ENCODE data around the gene MT1H. TPM values are rescaled to one million over a fixed set of nuclear protein-coding genes. Genes with fewer than 3 reads are reported as not detected.
A peak's percentile ranks its signal among the peaks of the same experiment; 100 is the strongest.
"Not testable (repeated sequence)": the region's sequence is repeated elsewhere in the genome, so short reads cannot be mapped to it uniquely, and the experiment has no call there.

MT1H gene
- total and polyA plus RNA-seq, 7 experiments from 2014 or later, result 1.6 TPM; not detected in 6

DNA sequence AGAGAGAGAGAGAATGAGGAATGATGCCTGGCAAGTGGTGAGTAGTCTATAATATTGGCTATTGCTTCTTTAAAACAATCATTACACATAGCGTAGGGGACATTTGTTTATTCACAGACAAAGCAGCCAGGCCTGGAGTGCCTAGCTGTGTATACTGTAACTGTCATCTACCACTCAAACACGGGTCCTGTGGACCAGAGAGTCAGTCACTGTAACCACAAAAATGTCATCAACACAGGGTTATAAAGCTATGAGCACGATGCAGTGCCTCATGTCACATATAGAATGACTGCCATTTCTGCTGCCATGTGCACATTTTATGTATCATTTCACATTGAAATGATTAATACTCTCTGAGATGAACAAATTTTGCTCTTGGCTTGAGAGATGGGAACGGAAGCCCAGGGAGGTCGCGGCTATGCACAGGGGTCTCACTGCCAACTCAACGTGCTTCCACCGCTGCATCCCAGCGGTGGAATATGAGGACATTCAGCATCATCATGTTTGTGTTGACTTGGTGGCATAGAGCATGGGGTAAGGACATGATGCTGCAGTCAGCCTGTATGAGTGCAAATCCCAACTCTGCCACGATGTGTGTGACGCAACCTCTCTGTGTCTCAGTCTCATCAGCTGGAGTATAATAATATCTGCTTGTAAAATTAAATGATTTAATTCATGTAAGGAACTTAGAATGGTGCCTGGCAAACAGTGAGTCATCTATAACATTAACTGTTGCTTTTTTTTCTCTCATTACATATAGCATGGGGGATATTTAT lies 3.3 kb downstream of the MT1H start:
- Histone ChIP-seq H3K27me3 (ENCODE audit: control insufficient read depth in 2 of 2, insufficient read depth in 2 of 2, low read length in 2 of 2) (peaks cover 0 to 21% of the 10 kb centered on the region in 2 donors), H3K36me3 (ENCODE audit: control insufficient read depth in 2 of 3, insufficient read depth in 3 of 3, low read length in 3 of 3) (no peaks in the 10 kb centered on the region), H3K9me3 (ENCODE audit: control insufficient read depth in 2 of 3, low read length in 3 of 3) (no peaks in the 10 kb centered on the region), H3K4me1 (ENCODE audit: control insufficient read depth in 2 of 2, insufficient read depth in 2 of 2, low read length in 2 of 2) (peaks cover 0 to 6% of the 10 kb centered on the region in 2 donors), H3K27ac (ENCODE audit: low read depth, low read length) (no peak overlapping the region), H3K4me3 (ENCODE audit: low read length) (no peak overlapping the region)
- H3K27me3 Mint-ChIP-seq, result peaks cover 36 to 68% (median 46%) of the 10 kb centered on the region in 5 donors
- peaks cover 7 to 48% (median 31%) of the 10 kb centered on the region in 7 donors for H3K4me1 Mint-ChIP-seq
- no peak for ATAC-seq
- no peak for DNase-seq
- H3K27ac Mint-ChIP-seq, result no peak overlapping the region
- POLR2A ChIA-PET, result interaction anchor here (0.7 to 1.2 kb wide), 3 partner anchors 11 to 28 kb away, joined by 3 to 5 read pairs (median 5); no protein-coding TSS in a partner anchor
- peaks cover 0 to 2% (median 0%) of the 10 kb centered on the region in 5 donors for H3K36me3 Mint-ChIP-seq
- no peak overlapping the region for H3K4me3 Mint-ChIP-seq
- CTCF ChIA-PET, result interaction anchor here (0.7 to 3.3 kb wide), 4 partner anchors 29 to 367 kb away, joined by 4 to 33 read pairs (median 6); no protein-coding TSS in a partner anchor
- intact Hi-C loops (cut with micrococcal nuclease), result loop anchor here in 1 of 2 donors (5.0 kb wide), 1 partner anchor 114 kb away; no protein-coding TSS in a partner anchor
- H3K9me3 Mint-ChIP-seq, result no peaks in the 10 kb centered on the region

DNA sequence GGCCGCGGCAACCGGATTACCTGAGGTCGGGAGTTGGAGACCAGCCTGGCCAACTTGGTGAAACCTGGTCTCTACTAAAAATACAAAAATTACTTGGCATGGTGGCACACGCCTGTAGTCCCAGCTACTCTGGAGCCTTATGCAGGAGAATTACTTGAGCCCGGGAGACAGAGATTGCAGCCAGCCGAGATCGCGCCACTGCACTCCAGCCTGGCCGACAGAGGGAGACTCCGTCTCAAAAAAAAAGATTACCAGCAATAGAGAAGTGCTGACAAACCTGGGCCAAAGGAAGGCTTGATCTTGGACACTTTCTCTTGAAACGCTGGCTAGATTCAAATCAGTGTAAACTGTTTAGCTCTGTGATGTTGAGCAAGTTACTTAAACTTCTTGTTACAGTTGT lies 4.3 kb downstream of the MT1H start:
- Histone ChIP-seq H3K27me3 (ENCODE audit: control insufficient read depth in 2 of 2, insufficient read depth in 2 of 2, low read length in 2 of 2) (peaks cover 0 to 12% of the 10 kb centered on the region in 2 donors), H3K36me3 (ENCODE audit: control insufficient read depth in 2 of 3, insufficient read depth in 3 of 3, low read length in 3 of 3) (no peaks in the 10 kb centered on the region), H3K4me1 (ENCODE audit: control insufficient read depth in 2 of 2, insufficient read depth in 2 of 2, low read length in 2 of 2) (peaks cover 0 to 6% of the 10 kb centered on the region in 2 donors), H3K27ac (ENCODE audit: low read depth, low read length) (no peak overlapping the region), H3K9me3 (ENCODE audit: control insufficient read depth in 2 of 3, low read length in 3 of 3) (no peaks in the 10 kb centered on the region), H3K4me3 (ENCODE audit: low read length) (no peak overlapping the region)
- DNase-seq (peak in 5 of 9 donors; percentile 36 to 68 (median 50)), ATAC-seq (peak; percentile 63)
- H3K9me3 Mint-ChIP-seq, result no peaks in the 10 kb centered on the region
- no peaks in the 10 kb centered on the region for H3K36me3 Mint-ChIP-seq
- intact Hi-C loops (cut with micrococcal nuclease), result loop anchor here (1.0 to 5.0 kb wide), 6 partner anchors 8 to 113 kb away; partner anchors contain the start of genes MT1X (in 1 of the 2) and NUP93 (in 1 of the 2)
- peaks cover 7 to 39% (median 21%) of the 10 kb centered on the region in 7 donors for H3K4me1 Mint-ChIP-seq
- peaks cover 27 to 60% (median 37%) of the 10 kb centered on the region in 5 donors for H3K27me3 Mint-ChIP-seq
- CTCF ChIA-PET, result interaction anchor here (0.7 to 3.3 kb wide), 5 partner anchors 10 to 366 kb away, joined by 4 to 33 read pairs (median 8); no protein-coding TSS in a partner anchor
- POLR2A ChIA-PET, result no interaction called here
- H3K27ac Mint-ChIP-seq, result peak overlapping the region in 4 of 9 donors; percentile 43 to 76 (median 50)
- peak overlapping the region in 6 of 10 donors; percentile 1 to 65 (median 29) for H3K4me3 Mint-ChIP-seq

DNA sequence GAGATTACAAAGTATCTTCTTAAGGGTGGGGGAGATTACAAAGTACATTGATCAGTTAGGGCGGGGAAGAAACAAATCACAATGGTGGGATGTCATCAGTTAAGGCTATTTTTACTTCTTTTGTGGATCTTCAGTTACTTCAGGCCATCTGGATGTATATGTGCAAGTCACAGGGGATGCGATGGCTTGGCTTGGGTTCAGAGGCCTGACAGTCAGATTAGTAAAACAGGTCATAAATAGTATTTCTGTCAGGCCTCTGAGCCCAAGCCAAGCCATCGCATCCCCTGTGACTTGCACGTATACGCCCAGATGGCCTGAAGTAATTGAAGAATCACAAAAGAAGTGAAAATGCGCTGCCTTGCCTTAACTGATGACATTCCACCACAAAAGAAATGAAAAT lies 5.0 kb downstream of the MT1H start:
- ATAC-seq; H3K4me3 ChIP-seq (ENCODE audit: low read length); H3K4me1 ChIP-seq (ENCODE audit: control insufficient read depth in 2 of 2, insufficient read depth in 2 of 2, low read length in 2 of 2); POLR2A ChIA-PET; DNase-seq; H3K9me3 Mint-ChIP-seq; H3K27me3 ChIP-seq (ENCODE audit: control insufficient read depth in 2 of 2, insufficient read depth in 2 of 2, low read length in 2 of 2); H3K27ac ChIP-seq (ENCODE audit: low read depth, low read length); H3K9me3 ChIP-seq (ENCODE audit: control insufficient read depth in 2 of 3, low read length in 3 of 3); H3K36me3 ChIP-seq (ENCODE audit: control insufficient read depth in 2 of 3, insufficient read depth in 3 of 3, low read length in 3 of 3); H3K36me3 Mint-ChIP-seq: not testable (repeated sequence)
- peaks cover 21 to 53% (median 33%) of the 10 kb centered on the region in 5 donors for H3K27me3 Mint-ChIP-seq
- intact Hi-C loops (cut with micrococcal nuclease), result loop anchor here (1.0 to 5.0 kb wide), 6 partner anchors 8 to 113 kb away; partner anchors contain the start of genes MT1X (in 1 of the 2) and NUP93 (in 1 of the 2)
- H3K27ac Mint-ChIP-seq, result peak overlapping the region in 2 of 9 donors; percentile 50 to 76
- peaks cover 7 to 33% (median 19%) of the 10 kb centered on the region in 7 donors for H3K4me1 Mint-ChIP-seq
- CTCF ChIA-PET, result interaction anchor here (1.2 to 3.3 kb wide), 2 partner anchors 9 to 28 kb away, joined by 8 to 33 read pairs; no protein-coding TSS in a partner anchor
- peak overlapping the region in 7 of 10 donors; percentile 17 to 85 (median 43) for H3K4me3 Mint-ChIP-seq

GRCh38 chr16:56675685-56676210 lies 6.1 kb downstream of the MT1H start:
- peak overlapping the region in 8 of 9 donors; percentile 20 to 94 (median 60) for H3K27ac Mint-ChIP-seq
- ATAC-seq (peak; percentile 79), DNase-seq (peak in 8 of 9 donors; percentile 32 to 66 (median 57))
- no peaks in the 10 kb centered on the region for H3K36me3 ChIP-seq (ENCODE audit: control insufficient read depth in 2 of 3, insufficient read depth in 3 of 3, low read length in 3 of 3)
- no peaks in the 10 kb centered on the region for H3K36me3 Mint-ChIP-seq
- peaks cover 7 to 27% (median 16%) of the 10 kb centered on the region in 7 donors for H3K4me1 Mint-ChIP-seq
- no peaks in the 10 kb centered on the region for H3K9me3 Mint-ChIP-seq
- peak overlapping the region; percentile 71 to 89 (median 80) for H3K4me3 Mint-ChIP-seq
- H3K9me3 ChIP-seq (ENCODE audit: control insufficient read depth in 2 of 3, low read length in 3 of 3), result no peaks in the 10 kb centered on the region
- intact Hi-C loops (cut with micrococcal nuclease), result loop anchor here in 1 of 2 donors (2.0 kb wide), 1 partner anchor 55 kb away; the partner anchor contains the start of gene NUP93
- peaks cover 0 to 6% of the 10 kb centered on the region in 2 donors for H3K4me1 ChIP-seq (ENCODE audit: control insufficient read depth in 2 of 2, insufficient read depth in 2 of 2, low read length in 2 of 2)
- H3K4me3 ChIP-seq (ENCODE audit: low read length), result peak overlapping the region; percentile 47
- peak overlapping the region; percentile 45 for H3K27ac ChIP-seq (ENCODE audit: low read depth, low read length)
- ChIA-PET POLR2A (interaction anchor here (0.6 to 1.8 kb wide), 10 partner anchors 8 to 117 kb away, joined by 3 to 5 read pairs (median 4); partner anchors contain the start of genes MT1F and MT2A), CTCF (interaction anchor here (0.7 to 1.8 kb wide), 4 partner anchors 27 to 98 kb away, joined by 3 to 18 read pairs (median 6); no protein-coding TSS in a partner anchor)
- H3K27me3 Mint-ChIP-seq, result peaks cover 12 to 42% (median 25%) of the 10 kb centered on the region in 5 donors
- H3K27me3 ChIP-seq (ENCODE audit: control insufficient read depth in 2 of 2, insufficient read depth in 2 of 2, low read length in 2 of 2), result no peaks in the 10 kb centered on the region

GRCh38 chr16:56677474-56677873 lies 7.9 kb downstream of the MT1H start:
- Histone ChIP-seq H3K27ac (ENCODE audit: low read depth, low read length) (no peak overlapping the region), H3K27me3 (ENCODE audit: control insufficient read depth in 2 of 2, insufficient read depth in 2 of 2, low read length in 2 of 2) (no peaks in the 10 kb centered on the region), H3K4me3 (ENCODE audit: low read length) (no peak overlapping the region), H3K9me3 (ENCODE audit: control insufficient read depth in 2 of 3, low read length in 3 of 3) (no peaks in the 10 kb centered on the region), H3K36me3 (ENCODE audit: control insufficient read depth in 2 of 3, insufficient read depth in 3 of 3, low read length in 3 of 3) (no peaks in the 10 kb centered on the region), H3K4me1 (ENCODE audit: control insufficient read depth in 2 of 2, insufficient read depth in 2 of 2, low read length in 2 of 2) (peaks cover 2 to 14% of the 10 kb centered on the region in 2 donors)
- ChIA-PET POLR2A (interaction anchor here (1.3 to 2.1 kb wide), 6 partner anchors 18 to 69 kb away, joined by 3 to 7 read pairs (median 3); partner anchors contain the start of genes MT1F and MT2A), CTCF (no interaction called here)
- DNase-seq, result no peak
- peaks cover 5 to 26% (median 13%) of the 10 kb centered on the region in 5 donors for H3K27me3 Mint-ChIP-seq
- H3K36me3 Mint-ChIP-seq, result no peaks in the 10 kb centered on the region
- H3K4me3 Mint-ChIP-seq, result no peak overlapping the region
- no peaks in the 10 kb centered on the region for H3K9me3 Mint-ChIP-seq
- peak overlapping the region in 2 of 9 donors; percentile 7 to 36 for H3K27ac Mint-ChIP-seq
- no peak for ATAC-seq
- intact Hi-C loops (cut with micrococcal nuclease), result no loop called here
- H3K4me1 Mint-ChIP-seq, result peaks cover 7 to 33% (median 26%) of the 10 kb centered on the region in 7 donors
